PC-3 (cell line): ENCODE results near the gene CNGA2. TPM values are rescaled to one million over a fixed set of nuclear protein-coding genes. Genes with fewer than 3 reads are reported as not detected.
A peak's percentile ranks its signal among the peaks of the same experiment; 100 is the strongest.

Source experiments
- ATAC-seq: fragments of 200-7000 bp; cut with Tn5 transposase; 2 replicates; pipeline ENCODE4 v1.9.1; 2020; ENCODE audit warnings: mild to moderate bottlenecking, moderate library complexity
- BruUV-seq: library from RNA; stranded (reverse); fragments of 400-500 nt; replicated peaks from 2 replicates; lab custom pipeline; 2021; lab: Mats Ljungman, UMichigan
- CTCF ChIA-PET: fragments of 300-600 bp; sonication (Branson Sonifier 250); formaldehyde crosslinking; loops from one replicate; lab custom pipeline; 2022; ENCODE audit warnings: antibody characterized with exemption; lab: Charles Lee
- POLR2A ChIA-PET: fragments of 300-600 bp; sonication (Branson Sonifier 250); formaldehyde crosslinking; loops from one replicate; lab custom pipeline; 2022; ENCODE audit warnings: antibody characterized with exemption; ENCODE audit not compliant: unreplicated experiment; lab: Charles Lee
- DNase-seq: peaks from one replicate; pipeline ENCODE4 v3.0.0-alpha.2; 2015
- H2AFZ ChIP-seq: fragments of 300-600 bp; sonication (generic); 2 replicates; pipeline ENCODE4 v1.6.0; 2016; ENCODE audit warnings: antibody characterized with exemption, low read length
- H3F3A ChIP-seq: fragments of 300-600 bp; sonication (generic); one replicate; pipeline ENCODE4 v1.6.0; 2017; ENCODE audit warnings: antibody characterized with exemption, low read length, control low read depth, mild to moderate bottlenecking; ENCODE audit not compliant: unreplicated experiment
- H3K27ac ChIP-seq: fragments of 300-600 bp; sonication (generic); 2 replicates; pipeline ENCODE4 v1.5.1; 2016; ENCODE audit warnings: mild to moderate bottlenecking, low read length
- H3K27me3 ChIP-seq: fragments of 300-600 bp; sonication (generic); 2 replicates; pipeline ENCODE4 v1.6.1; 2016; ENCODE audit warnings: low read length, mixed read lengths
- H3K36me3 ChIP-seq: fragments of 300-600 bp; sonication (generic); 2 replicates; pipeline ENCODE4 v1.6.1; 2016; ENCODE audit warnings: low read depth, mixed run types, low read length, mixed read lengths
- H3K4me1 ChIP-seq: fragments of 300-600 bp; sonication (generic); 2 replicates; pipeline ENCODE4 v1.5.1; 2016; ENCODE audit warnings: low read length; ENCODE audit not compliant: insufficient read depth
- H3K4me2 ChIP-seq: fragments of 300-600 bp; sonication (generic); 2 replicates; pipeline ENCODE4 v1.6.0; 2016; ENCODE audit warnings: low read length
- H3K4me3 ChIP-seq: fragments of 300-600 bp; sonication (generic); 2 replicates; pipeline ENCODE4 v1.5.1; 2016; ENCODE audit warnings: mild to moderate bottlenecking, low read length, mixed read lengths
- H3K79me2 ChIP-seq: fragments of 300-600 bp; sonication (generic); 2 replicates; pipeline ENCODE4 v1.6.1; 2017; ENCODE audit warnings: low read length, mixed read lengths
- H3K9ac ChIP-seq: fragments of 300-600 bp; sonication (generic); 2 replicates; pipeline ENCODE4 v1.6.0; 2016; ENCODE audit warnings: mild to moderate bottlenecking, low read length
- H3K9me2 ChIP-seq: fragments of 300-600 bp; sonication (generic); replicated peaks from 2 replicates; pipeline ENCODE4 v1.6.1; 2016; ENCODE audit warnings: mixed run types, low read length, mixed read lengths
- H3K9me3 ChIP-seq: fragments of 300-600 bp; sonication (generic); 2 replicates; pipeline ENCODE4 v1.6.1; 2016; ENCODE audit warnings: low read length, mixed read lengths
- H4K20me1 ChIP-seq: fragments of 300-600 bp; sonication (generic); 2 replicates; pipeline ENCODE4 v1.6.1; 2016; ENCODE audit warnings: low read length, mixed read lengths
- CTCF ChIP-seq: fragments of 300-600 bp; sonication (generic); conservative IDR thresholded peaks from 2 replicates; pipeline ENCODE4 v1.5.1; 2017; ENCODE audit warnings: antibody characterized with exemption, low read depth, mild to moderate bottlenecking, low read length
- EZH2 ChIP-seq: fragments of 300-600 bp; sonication (generic); IDR thresholded peaks from one replicate; pipeline ENCODE4 v1.6.1; 2017; ENCODE audit warnings: antibody characterized with exemption, mild to moderate bottlenecking, low read length; ENCODE audit not compliant: unreplicated experiment
- EZH2phosphoT487 ChIP-seq: fragments of 300-600 bp; sonication (generic); IDR thresholded peaks from 2 replicates; pipeline ENCODE4 v1.6.1; 2018; ENCODE audit warnings: mild to moderate bottlenecking, antibody characterized with exemption, low read length, borderline replicate concordance
- intact Hi-C: fragments of 100-400 bp; cut with micrococcal nuclease; formaldehyde crosslinking; loops from 2 replicates; pipeline ENCODE4 v1.9.0; 2023
- total RNA-seq: library from RNA; depleted of rRNA; stranded (reverse); fragments of >200 nt; gene quantifications from 2 replicates; pipeline ENCODE4 v1.2.3, GENCODE V29; 2014

CNGA2 gene
- total RNA-seq, 1 experiment from 2014 or later, result not detected

- ChIA-PET POLR2A (no interaction called here), CTCF (no interaction called here)
- intact Hi-C loops, result no loop called here
- H3F3A ChIP-seq, result no peaks in the 10 kb centered on the region
- H3K4me3 ChIP-seq, result no peak overlapping the region
- 0 out of 2 replicates have a peak, but pooled peaks cover 8% of the 10 kb centered on the region for H3K4me1 ChIP-seq
- peak; percentile 63 for DNase-seq
- H3K27me3 ChIP-seq, result no peaks in the 10 kb centered on the region
- H3K9me3 ChIP-seq, result no peaks in the 10 kb centered on the region
- H3K9ac ChIP-seq, result no peak overlapping the region
- no peak overlapping the region for H2AFZ ChIP-seq
- H3K27ac ChIP-seq, result no peak overlapping the region
- H3K36me3 ChIP-seq, result no peaks in the 10 kb centered on the region
- no peak for ATAC-seq
- H4K20me1 ChIP-seq, result no peaks in the 10 kb centered on the region
- no peak overlapping the region for H3K4me2 ChIP-seq
- TF ChIP-seq EZH2phosphoT487, result no peak
- no peak for TF ChIP-seq EZH2
- no peak for TF ChIP-seq CTCF
- H3K79me2 ChIP-seq, result no peaks in the 10 kb centered on the region
- no TSS peak for BruUV-seq
- no peaks in the 10 kb centered on the region for H3K9me2 ChIP-seq
Observed at GRCh38 chrX:151789179-151789800, 54.7 kb downstream of the CNGA2 start.

DNA sequence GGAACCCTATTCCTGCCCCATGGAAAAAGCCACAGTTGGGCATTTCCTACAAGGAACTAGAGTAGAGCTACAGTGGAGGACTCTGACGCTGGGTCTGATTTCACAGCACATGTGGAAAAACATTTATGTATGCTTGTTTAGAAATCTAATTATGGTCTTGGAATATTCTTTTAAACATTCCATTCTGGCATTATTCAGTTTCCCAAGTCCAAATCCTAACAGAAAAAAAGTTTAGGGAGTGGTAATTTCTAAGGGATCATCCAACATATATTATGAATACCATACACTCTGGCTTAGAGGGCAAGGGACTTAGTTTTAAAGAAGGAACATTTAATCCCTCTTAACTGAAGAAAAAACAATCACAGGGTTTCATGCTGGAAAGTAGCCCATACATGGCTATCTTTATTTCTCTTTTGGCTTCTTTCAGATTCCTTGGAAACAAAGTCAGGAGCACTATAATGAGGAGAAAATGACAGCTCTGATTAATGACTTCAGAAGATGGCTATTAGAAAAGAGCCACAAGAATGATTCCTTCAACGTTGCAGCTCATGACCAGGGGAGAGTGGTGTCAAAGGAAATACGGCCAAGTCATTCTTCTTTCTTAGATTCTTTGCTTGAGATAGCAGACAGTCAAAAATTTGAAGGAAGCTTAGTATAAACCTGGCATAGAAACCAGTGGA, 56.1 kb downstream of the CNGA2 start:
- TF ChIP-seq EZH2phosphoT487 (no peak), EZH2 (no peak), CTCF (no peak)
- H3K4me3 ChIP-seq, result no peak overlapping the region
- H3K4me2 ChIP-seq, result no peak overlapping the region

GRCh38 chrX:151791961-151792360, 57.4 kb downstream of the CNGA2 start:
- Histone ChIP-seq H3F3A (no peaks in the 10 kb centered on the region), H3K9me3 (no peaks in the 10 kb centered on the region), H4K20me1 (no peaks in the 10 kb centered on the region), H3K4me3 (no peak overlapping the region), H3K9me2 (no peaks in the 10 kb centered on the region), H3K79me2 (no peaks in the 10 kb centered on the region), H2AFZ (no peak overlapping the region), H3K4me2 (no peak overlapping the region), H3K27ac (no peak overlapping the region), H3K36me3 (no peaks in the 10 kb centered on the region), H3K4me1 (0 out of 2 replicates have a peak, but pooled peaks cover 8% of the 10 kb centered on the region), H3K27me3 (no peaks in the 10 kb centered on the region), H3K9ac (no peak overlapping the region)
- POLR2A ChIA-PET, result no interaction called here
- DNase-seq (no peak), ATAC-seq (no peak)
- CTCF ChIA-PET, result no interaction called here
- intact Hi-C loops, result no loop called here
- TF ChIP-seq EZH2 (no peak), EZH2phosphoT487 (no peak), CTCF (no peak)
- no TSS peak for BruUV-seq

More for the DNA sequence above, 56.1 kb downstream of the CNGA2 start:
- ChIA-PET POLR2A (no interaction called here), CTCF (no interaction called here)
- no peak overlapping the region for H3K27ac ChIP-seq
- H3K9me3 ChIP-seq, result no peaks in the 10 kb centered on the region
- no peak overlapping the region for H2AFZ ChIP-seq
- H3K27me3 ChIP-seq, result no peaks in the 10 kb centered on the region
- no peak overlapping the region for H3K9ac ChIP-seq
- ATAC-seq, result no peak
- BruUV-seq, result no TSS peak
- DNase-seq, result no peak
- no peaks in the 10 kb centered on the region for H4K20me1 ChIP-seq
- H3K4me1 ChIP-seq, result 0 out of 2 replicates have a peak, but pooled peaks cover 8% of the 10 kb centered on the region
- H3K36me3 ChIP-seq, result no peaks in the 10 kb centered on the region
- H3F3A ChIP-seq, result no peaks in the 10 kb centered on the region
- H3K79me2 ChIP-seq, result no peaks in the 10 kb centered on the region
- intact Hi-C loops, result no loop called here
- H3K9me2 ChIP-seq, result no peaks in the 10 kb centered on the region
